IMR-90 (cell line): ENCODE results near the gene PPP3R2. TPM values are rescaled to one million over a fixed set of nuclear protein-coding genes. Genes with fewer than 3 reads are reported as not detected.

Experiments used
- ATAC-seq: fragments of 200-7000 bp; cut with Tn5 transposase; 2 replicates; pipeline ENCODE4 v1.9.1; 2020; ENCODE audit warnings: low read depth, mild to moderate bottlenecking, moderate library complexity
- BruUV-seq: library from RNA; stranded (reverse); fragments of 400-500 nt; replicated peaks from 2 replicates; lab custom pipeline; 2021; lab: Mats Ljungman, UMichigan
- CTCF ChIA-PET: fragments of 300-600 bp; formaldehyde crosslinking; extraction: SDS; loops from one replicate; lab custom pipeline; 2021; ENCODE audit warnings: antibody characterized with exemption; lab: Yijun Ruan, JAX
- POLR2A ChIA-PET: fragments of 300-600 bp; sonication (Branson Sonifier 250); formaldehyde crosslinking; loops from one replicate; lab custom pipeline; 2022; ENCODE audit warnings: antibody characterized with exemption; ENCODE audit not compliant: unreplicated experiment; lab: Charles Lee
- DNase-seq: peaks from one replicate; pipeline ENCODE4 v3.0.0; 2013
- H2AFZ ChIP-seq: replicated peaks from 2 replicates; pipeline ENCODE3; 2013; ENCODE audit warnings: low read length, mild to moderate bottlenecking; ENCODE audit not compliant: poor library complexity
- H2AK5ac ChIP-seq: 2 replicates; pipeline ENCODE4 v1.6.1; 2013; ENCODE audit warnings: low read depth, low read length, inconsistent platforms
- H2AK9ac ChIP-seq: replicated peaks from 2 replicates; pipeline ENCODE3; 2013; ENCODE audit warnings: mild to moderate bottlenecking, low read depth, low read length, moderate library complexity; ENCODE audit not compliant: poor library complexity
- H2BK120ac ChIP-seq: 2 replicates; pipeline ENCODE4 v1.6.1; 2013; ENCODE audit warnings: low read depth, low read length, inconsistent platforms
- H2BK15ac ChIP-seq: 3 replicates; pipeline ENCODE4 v1.6.1; 2013; ENCODE audit warnings: low read depth, low read length, inconsistent platforms
- H2BK20ac ChIP-seq: 2 replicates; pipeline ENCODE4 v1.6.1; 2013; ENCODE audit warnings: low read depth, mild to moderate bottlenecking, inconsistent platforms, low read length, moderate library complexity
- H2BK5ac ChIP-seq: 2 replicates; pipeline ENCODE4 v1.6.1; 2013; ENCODE audit warnings: mild to moderate bottlenecking, low read depth, low read length, inconsistent platforms; ENCODE audit not compliant: poor library complexity, severe bottlenecking
- H3K14ac ChIP-seq: replicated peaks from 2 replicates; pipeline ENCODE4 v1.6.1; 2013; ENCODE audit warnings: low read depth, low read length, inconsistent platforms
- H3K18ac ChIP-seq: 2 replicates; pipeline ENCODE4 v1.6.1; 2013; ENCODE audit warnings: low read depth, low read length, control low read depth
- H3K23ac ChIP-seq: 2 replicates; pipeline ENCODE4 v1.6.1; 2013; ENCODE audit warnings: low read depth, low read length, inconsistent platforms
- H3K27ac ChIP-seq: 2 replicates; pipeline ENCODE4 v1.5.1; 2013; ENCODE audit warnings: mild to moderate bottlenecking, control low read depth, low read length; ENCODE audit not compliant: insufficient read depth
- H3K27me3 ChIP-seq: 2 replicates; pipeline ENCODE4 v1.6.1; 2013; ENCODE audit warnings: low read length; ENCODE audit not compliant: control insufficient read depth, insufficient read depth
- H3K36me3 ChIP-seq: 2 replicates; pipeline ENCODE4 v1.6.1; 2013; ENCODE audit warnings: low read length, mixed read lengths; ENCODE audit not compliant: control insufficient read depth, insufficient read depth
- H3K4ac ChIP-seq: 2 replicates; pipeline ENCODE4 v1.6.1; 2013; ENCODE audit warnings: low read depth, low read length, inconsistent platforms
- H3K4me1 ChIP-seq: 2 replicates; pipeline ENCODE4 v1.6.1; 2013; ENCODE audit warnings: low read length, mixed read lengths; ENCODE audit not compliant: control insufficient read depth, insufficient read depth
- H3K4me2 ChIP-seq: 2 replicates; pipeline ENCODE4 v1.6.1; 2013; ENCODE audit warnings: low read depth, mild to moderate bottlenecking, control low read depth, low read length, moderate library complexity
- H3K4me3 ChIP-seq: 2 replicates; pipeline ENCODE4 v1.5.1; 2013; ENCODE audit warnings: low read depth, mild to moderate bottlenecking, control low read depth, low read length, moderate library complexity; ENCODE audit not compliant: insufficient read depth
- H3K56ac ChIP-seq: 2 replicates; pipeline ENCODE4 v1.6.1; 2013; ENCODE audit warnings: low read length, inconsistent platforms; ENCODE audit not compliant: insufficient read depth; ENCODE audit errors: extremely low read depth
- H3K79me1 ChIP-seq, 2 experiments: 2 replicates each; pipeline ENCODE4 v1.6.1; 2013; ENCODE audit warnings: low read length in 2 of 2, inconsistent platforms in 1 of 2, low read depth in 1 of 2
- H3K9ac ChIP-seq: 2 replicates; pipeline ENCODE4 v1.6.1; 2013; ENCODE audit warnings: low read depth, low read length, control low read depth
- H3K9me1 ChIP-seq: 2 replicates; pipeline ENCODE4 v1.6.1; 2013; ENCODE audit warnings: low read length, inconsistent platforms; ENCODE audit not compliant: insufficient read depth
- H3K9me3 ChIP-seq: 2 replicates; pipeline ENCODE4 v1.6.1; 2013; ENCODE audit warnings: low read length; ENCODE audit not compliant: control insufficient read depth, insufficient read depth
- H4K20me1 ChIP-seq: 2 replicates; pipeline ENCODE4 v1.6.1; 2013; ENCODE audit warnings: low read length, inconsistent platforms; ENCODE audit not compliant: insufficient read depth
- H4K5ac ChIP-seq: 2 replicates; pipeline ENCODE4 v1.6.1; 2013; ENCODE audit warnings: mild to moderate bottlenecking, low read depth, low read length, control low read depth
- H4K8ac ChIP-seq, 2 experiments: 2 replicates each; pipeline ENCODE4 v1.6.1; 2013; ENCODE audit warnings: low read depth in 2 of 2, low read length in 2 of 2, control low read depth in 1 of 2, inconsistent platforms in 1 of 2
- H4K91ac ChIP-seq: 2 replicates; pipeline ENCODE4 v1.6.1; 2013; ENCODE audit warnings: low read depth, low read length, inconsistent platforms; ENCODE audit not compliant: insufficient read depth
- BHLHE40 ChIP-seq: fragments of 150-350 bp; IDR thresholded peaks from 2 replicates; pipeline ENCODE4 v1.6.1; 2016; ENCODE audit warnings: mild to moderate bottlenecking, low read depth, low read length
- CEBPB ChIP-seq: IDR thresholded peaks from 2 replicates; pipeline ENCODE4 v1.6.1; 2012; ENCODE audit warnings: low read depth, low read length, improper control_type of control experiment
- CHD1 ChIP-seq: IDR thresholded peaks from 2 replicates; pipeline ENCODE4 v1.6.1; 2012; ENCODE audit warnings: low read depth, low read length, improper control_type of control experiment
- CTCF ChIP-seq: conservative IDR thresholded peaks from 2 replicates; pipeline ENCODE4 v1.5.1; 2012; ENCODE audit warnings: mild to moderate bottlenecking, low read depth, low read length, improper control_type of control experiment
- FOS ChIP-seq: fragments of 150-350 bp; IDR thresholded peaks from 2 replicates; pipeline ENCODE4 v1.6.1; 2016; ENCODE audit warnings: low read depth, low read length
- MAFK ChIP-seq: IDR thresholded peaks from 2 replicates; pipeline ENCODE4 v1.6.1; 2012; ENCODE audit warnings: low read depth, low read length, improper control_type of control experiment
- MAZ ChIP-seq: IDR thresholded peaks from 2 replicates; pipeline ENCODE4 v1.6.1; 2012; ENCODE audit warnings: low read depth, mild to moderate bottlenecking, low read length, improper control_type of control experiment, moderate library complexity, borderline replicate concordance
- MXI1 ChIP-seq: IDR thresholded peaks from 2 replicates; pipeline ENCODE4 v1.6.1; 2012; ENCODE audit warnings: low read depth, mild to moderate bottlenecking, low read length, moderate library complexity, borderline replicate concordance
- NFE2L2 ChIP-seq: fragments of 150-350 bp; IDR thresholded peaks from 2 replicates; pipeline ENCODE4 v1.6.1; 2016; ENCODE audit warnings: low read depth, mild to moderate bottlenecking, low read length
- POLR2A ChIP-seq: IDR thresholded peaks from 2 replicates; pipeline ENCODE4 v1.6.1; 2012; ENCODE audit warnings: mild to moderate bottlenecking, low read depth, low read length
- RAD21 ChIP-seq: IDR thresholded peaks from 2 replicates; pipeline ENCODE4 v1.6.1; 2012; ENCODE audit warnings: low read length, improper control_type of control experiment
- RCOR1 ChIP-seq: IDR thresholded peaks from 2 replicates; pipeline ENCODE4 v1.6.1; 2012; ENCODE audit warnings: mild to moderate bottlenecking, low read length, improper control_type of control experiment; ENCODE audit not compliant: insufficient replicate concordance
- RFX5 ChIP-seq: IDR thresholded peaks from 2 replicates; pipeline ENCODE4 v1.8.0; 2012; ENCODE audit warnings: low read depth, mild to moderate bottlenecking, low read length, moderate library complexity
- SMC3 ChIP-seq: fragments of 150-350 bp; IDR thresholded peaks from 2 replicates; pipeline ENCODE4 v1.6.1; 2016; ENCODE audit warnings: low read depth, mild to moderate bottlenecking, antibody characterized with exemption, low read length, moderate library complexity
- USF2 ChIP-seq: fragments of 150-350 bp; IDR thresholded peaks from 2 replicates; pipeline ENCODE4 v1.6.1; 2017; ENCODE audit warnings: mild to moderate bottlenecking, antibody characterized with exemption, low read length, low read depth
- dilution Hi-C: fragments of 300-500 bp; cut with HindIII; formaldehyde crosslinking; loops from one replicate; pipeline ENCODE4 v1.14.3; 2018; ENCODE audit warnings: low sequenced_read_pairs; ENCODE audit not compliant: unreplicated experiment
- in situ Hi-C: fragments of 300-500 bp; cut with MboI; formaldehyde crosslinking; loops from 3 replicates; pipeline ENCODE4 v1.14.3; 2019; ENCODE audit warnings: low sequenced_read_pairs, inconsistent platforms, mixed read lengths
- intact Hi-C: fragments of 100-400 bp; cut with micrococcal nuclease; formaldehyde crosslinking; loops from 2 replicates; pipeline ENCODE4 v1.10.0; 2022
- polyA plus RNA-seq, 3 experiments: library from polyadenylated mRNA; depleted of rRNA; stranded (reverse); fragments of >200 nt; gene quantifications; 2 replicates each; pipeline ENCODE4 v1.2.3, GENCODE V29; 2012; ENCODE audit warnings: low replicate concordance in 1 of 3
- total RNA-seq: library from RNA; depleted of rRNA; stranded (reverse); fragments of >200 nt; gene quantifications from 2 replicates; pipeline ENCODE4 v1.2.3, GENCODE V29; 2012

The PPP3R2 gene
- total and polyA plus RNA-seq, 2 of the 4 experiments (the other 2 are of a cell fraction): not detected

GRCh38 chr9:101566904-101567724 lies 27.7 kb downstream of the PPP3R2 start (continued):
- no peak for TF ChIP-seq CEBPB

- H3K4me3 ChIP-seq: no peak overlapping the region
- TF ChIP-seq POLR2A: no peak
- TF ChIP-seq MXI1: no peak
- TF ChIP-seq SMC3: no peak
- no peak for TF ChIP-seq RAD21
- TF ChIP-seq CTCF: no peak
- no peak for TF ChIP-seq USF2
- TF ChIP-seq NFE2L2: no peak
- TF ChIP-seq RFX5: no peak
- no peak for TF ChIP-seq CHD1
- TF ChIP-seq FOS: no peak
- TF ChIP-seq BHLHE40: no peak
- TF ChIP-seq MAZ: no peak
- TF ChIP-seq RCOR1: no peak
- TF ChIP-seq MAFK: no peak
These were observed 30.5 kb downstream of the PPP3R2 start for GRCh38 chr9:101564252-101564651.

More at GRCh38 chr9:101564252-101564651, 30.5 kb downstream of the PPP3R2 start:
- H3K18ac ChIP-seq: no peak overlapping the region
- DNase-seq (no peak), ATAC-seq (no peak)
- no peak overlapping the region for H3K4ac ChIP-seq
- H2BK5ac ChIP-seq: no peak overlapping the region
- no peaks in the 10 kb centered on the region for H3K9me3 ChIP-seq
- H3K9me1 ChIP-seq: no peaks in the 10 kb centered on the region
- H2BK20ac ChIP-seq: no peak overlapping the region
- no peak overlapping the region for H2AK9ac ChIP-seq
- no peaks in the 10 kb centered on the region for H3K4me1 ChIP-seq
- H4K20me1 ChIP-seq: no peaks in the 10 kb centered on the region
- no peak overlapping the region for H3K4me2 ChIP-seq
- ChIA-PET CTCF (no interaction called here), POLR2A (no interaction called here)
- no peak overlapping the region for H2BK15ac ChIP-seq
- no peak overlapping the region for H4K91ac ChIP-seq
- H4K8ac ChIP-seq: no peak overlapping the region
- no peak overlapping the region for H3K14ac ChIP-seq
- no peak overlapping the region for H2AFZ ChIP-seq
- dilution Hi-C loops: no loop called here
- no peak overlapping the region for H4K5ac ChIP-seq
- no peak overlapping the region for H3K27ac ChIP-seq
- H3K56ac ChIP-seq: no peak overlapping the region
- BruUV-seq: no TSS peak
- intact Hi-C loops: no loop called here
- in situ Hi-C loops: no loop called here
- H2AK5ac ChIP-seq: no peak overlapping the region
- no peaks in the 10 kb centered on the region; a peak in 1 of 4 replicates for H3K79me1 ChIP-seq
- no peak overlapping the region for H3K9ac ChIP-seq
- H3K27me3 ChIP-seq: no peaks in the 10 kb centered on the region
- H3K36me3 ChIP-seq: peaks cover 13% of the 10 kb centered on the region
- no peak overlapping the region for H3K23ac ChIP-seq
- no peak overlapping the region for H2BK120ac ChIP-seq
